ENCODE measurements around the gene EIF4G3. TPM values are rescaled to one million over a fixed set of nuclear protein-coding genes. Genes with fewer than 3 reads are reported as not detected.

Gene EIF4G3
- total RNA-seq, 4 donors from 2014 or later, result 68.9 to 110 (median 104) TPM

- no peak for TF ChIP-seq POLR2A (IDR thresholded peaks at IDR 0.05)
- no peak for TF ChIP-seq CTCF (IDR thresholded peaks at IDR 0.05)
- Histone ChIP-seq H3K36me3 (peaks cover 74 to 81% of the 10 kb centered on the region in 2 donors), H3K4me1 (peaks cover 0 to 4% of the 10 kb centered on the region in 2 donors), H3K27me3 (no peaks in the 10 kb centered on the region), H3K4me3 (replicated peaks in 1 of 3) (no peak overlapping the region), H3K27ac (no peak overlapping the region), H3K9me3 (no peaks in the 10 kb centered on the region)
- no peak for DNase-seq
- intact Hi-C loops (cut with DNase I), result no loop called here
- WGBS, 2 donors, result 93 to 95% methylated on average over 6 of the region's 6 CpGs
Observed at GRCh38 chr1:20760322-20760721, 416.4 kb downstream of the EIF4G3 start.

MicroRNA genes within 50 kb of the gene (microRNA counts, 767-probe panel; counts per million panel counts)
- 0 to 2,036 counts per million in 2 donors for microRNA hsa-miR-1256

Small RNA genes within 50 kb of the gene (microRNA-seq; reads per million reads assigned to microRNA genes)
- not detected for gene MIR1256

Small RNA genes within 50 kb of the gene (small RNA-seq; reads per million reads assigned to genes)
- not detected for gene AL627311.1
- not detected for gene MIR1256
- not detected for gene RNU7-200P

Other genes starting within 250 kb of the EIF4G3 start
- gene ECE1, start 113.6 kb upstream of the EIF4G3 start, total RNA-seq, result 100 to 1,000 TPM in 2 of 4 donors, 10 to 100 TPM in 2; 74.5 to 146 (median 97.2) TPM